Activated CD4-positive, alpha-beta T cell treated with anti-CD3 and anti-CD28 coated beads for 24 hours (primary cell): Measurements from ENCODE around the gene PM20D1.
A peak's percentile ranks its signal among the peaks of the same experiment; 100 is the strongest.

Experiments used
- DNase-seq, 2 donors: peaks; one replicate each; pipeline ENCODE4 v3.0.0-alpha.2; 2020; ENCODE audit warnings: low read depth in 2 of 2

PM20D1 gene

DNA sequence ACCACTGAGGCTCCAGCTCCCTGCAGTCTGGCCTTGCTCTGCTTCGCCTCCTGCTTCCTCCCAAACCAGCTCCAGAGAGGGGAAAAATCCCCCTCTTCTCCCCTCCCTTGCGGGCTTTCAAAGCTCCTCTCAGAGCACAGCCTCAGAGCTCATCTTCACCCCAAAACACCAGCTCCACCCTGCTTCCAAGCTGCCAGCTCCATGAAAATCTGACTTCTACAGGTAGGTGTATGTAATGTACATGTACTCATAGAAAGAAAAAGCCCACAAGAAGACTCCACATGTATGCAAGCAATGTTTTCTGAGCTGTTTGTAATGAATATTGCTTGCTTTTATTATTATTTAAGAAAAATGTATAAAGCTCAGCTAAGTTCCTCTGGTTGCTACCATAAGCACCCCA lies 45.3 kb downstream of the PM20D1 start:
- DNase-seq = no peak

DNA sequence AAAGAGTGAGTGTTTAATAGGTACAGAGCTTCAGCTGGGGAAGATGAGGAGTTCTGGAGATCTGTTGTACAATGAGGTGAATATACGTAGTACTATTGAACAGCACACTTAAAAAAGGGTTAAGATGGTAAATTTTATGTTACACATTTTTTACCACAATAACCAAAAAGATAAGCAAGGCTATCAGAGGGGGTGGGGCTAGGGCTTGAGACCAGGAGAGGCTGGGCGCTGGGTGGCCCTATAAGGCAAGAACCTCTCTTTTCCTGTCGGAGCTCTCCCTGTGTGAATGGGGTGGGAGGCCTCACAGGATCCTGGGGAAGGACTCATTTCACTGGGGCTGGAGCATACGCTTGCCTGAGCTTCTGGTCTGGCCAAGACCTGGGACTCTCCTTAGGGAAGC lies 45.9 kb downstream of the PM20D1 start:
- no peak for DNase-seq

GRCh38 chr1:205802060-205802459 lies 47.9 kb downstream of the PM20D1 start:
- no peak for DNase-seq

GRCh38 chr1:205800981-205801703 lies 48.8 kb downstream of the PM20D1 start:
- no peak for DNase-seq

GRCh38 chr1:205800427-205800826 lies 49.5 kb downstream of the PM20D1 start:
- DNase-seq = no peak

DNA sequence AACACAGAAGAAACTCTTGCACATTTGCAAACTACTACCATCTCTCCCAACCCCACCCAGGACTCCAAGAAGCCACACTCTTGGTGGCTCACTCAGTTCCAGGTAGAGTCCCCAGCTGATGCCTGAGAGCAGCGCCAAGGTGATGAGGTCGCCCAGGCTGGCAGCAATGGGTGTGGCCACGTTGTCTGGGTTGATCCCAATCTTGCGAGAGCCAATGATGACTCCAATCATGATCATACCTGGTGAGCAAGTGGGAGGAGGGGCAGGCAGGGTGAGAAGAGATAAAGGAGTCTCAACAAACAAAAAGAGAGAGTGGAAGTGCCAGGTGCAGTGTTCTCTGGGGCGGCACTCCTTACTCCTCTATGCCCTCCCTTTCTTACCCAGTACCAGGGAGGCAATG lies 51.4 kb downstream of the PM20D1 start:
- no peak for DNase-seq

DNA sequence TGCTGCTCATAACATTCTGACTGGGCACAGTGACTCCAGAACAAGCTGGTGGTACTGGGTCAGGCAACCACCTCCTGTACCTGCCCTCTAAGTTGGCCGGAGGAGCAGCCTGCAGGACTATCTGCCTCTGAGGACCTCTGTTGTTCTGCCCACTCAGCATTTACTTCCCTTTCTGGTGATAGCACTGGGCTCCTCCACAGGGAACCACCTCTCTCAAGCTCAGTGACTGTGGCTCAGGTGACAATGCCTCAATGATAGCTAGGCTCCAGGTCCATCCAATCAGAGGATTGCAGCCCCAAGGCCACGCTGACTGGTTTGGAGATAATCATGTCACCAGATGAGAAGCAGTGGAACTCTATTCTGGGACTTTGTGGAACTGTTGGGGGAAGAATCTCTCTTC lies 52.8 kb downstream of the PM20D1 start:
- no peak for DNase-seq

DNA sequence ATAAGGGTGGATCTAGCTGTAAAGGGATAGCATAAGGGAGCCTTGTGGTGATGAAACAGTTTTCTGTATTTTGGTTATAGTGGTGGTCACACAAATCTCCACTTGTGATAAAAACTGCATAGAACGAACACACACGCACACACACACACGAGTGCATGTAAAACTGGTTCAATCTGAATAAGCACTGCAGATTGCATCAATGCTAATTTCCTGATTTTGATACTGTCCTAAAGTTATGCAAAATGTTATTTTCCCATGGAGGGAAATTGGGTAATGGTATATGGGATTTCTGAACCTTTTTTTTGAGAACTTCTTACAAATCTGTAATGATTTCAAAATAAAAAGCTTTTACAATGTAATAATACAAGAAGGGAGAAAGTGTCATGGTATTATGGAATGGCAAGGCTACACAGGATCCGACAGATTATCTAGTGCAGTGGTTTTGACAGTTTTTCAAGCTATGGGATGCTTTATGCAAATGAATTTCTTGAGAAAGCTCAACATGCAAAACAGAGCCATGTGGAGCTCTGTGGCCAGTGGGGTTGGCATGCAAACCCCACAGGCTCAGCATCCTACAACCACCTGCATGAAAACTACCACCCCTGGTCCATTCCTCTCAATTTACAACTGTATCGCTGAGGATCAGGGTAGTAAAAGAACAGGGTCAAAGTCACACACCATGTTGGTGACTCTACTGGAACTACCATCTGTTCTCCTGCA lies 55.8 kb downstream of the PM20D1 start:
- no peak for DNase-seq

DNA sequence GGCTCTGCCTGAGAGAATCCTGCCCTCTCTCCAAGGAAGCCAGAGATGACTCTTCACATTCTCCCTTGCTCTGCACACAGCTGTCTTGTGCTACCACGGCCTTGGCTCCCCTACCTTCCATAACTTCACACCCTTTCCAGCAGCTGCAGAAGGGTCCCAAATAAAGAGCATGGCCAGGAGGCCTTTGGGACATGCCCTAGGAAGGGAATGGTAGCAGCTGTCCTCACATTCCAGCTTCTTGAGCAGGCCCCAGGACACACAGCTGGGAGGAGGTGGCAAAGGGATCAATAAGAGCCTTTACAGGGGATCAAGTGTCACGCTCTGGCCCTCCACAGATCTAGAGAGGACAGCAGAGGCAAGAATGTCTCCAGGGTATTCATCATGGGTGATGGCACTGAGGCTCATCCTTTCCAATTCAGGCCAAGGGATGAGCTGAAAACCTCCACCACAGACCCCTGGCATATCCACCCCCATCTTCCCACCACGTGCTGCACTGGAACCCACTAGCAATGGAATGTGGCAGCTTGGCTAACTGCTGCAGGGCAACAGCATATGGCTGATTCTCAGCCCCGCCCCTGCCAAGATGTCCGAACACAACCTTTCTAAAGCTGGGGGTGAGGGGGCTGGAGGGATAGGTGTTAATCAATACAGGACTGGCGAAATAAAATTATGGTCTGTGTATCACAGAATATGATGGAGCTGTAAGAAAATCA lies 56.8 kb downstream of the PM20D1 start:
- DNase-seq = no peak

GRCh38 chr1:205792481-205792881 lies 57.5 kb downstream of the PM20D1 start:
- no peak for DNase-seq

DNA sequence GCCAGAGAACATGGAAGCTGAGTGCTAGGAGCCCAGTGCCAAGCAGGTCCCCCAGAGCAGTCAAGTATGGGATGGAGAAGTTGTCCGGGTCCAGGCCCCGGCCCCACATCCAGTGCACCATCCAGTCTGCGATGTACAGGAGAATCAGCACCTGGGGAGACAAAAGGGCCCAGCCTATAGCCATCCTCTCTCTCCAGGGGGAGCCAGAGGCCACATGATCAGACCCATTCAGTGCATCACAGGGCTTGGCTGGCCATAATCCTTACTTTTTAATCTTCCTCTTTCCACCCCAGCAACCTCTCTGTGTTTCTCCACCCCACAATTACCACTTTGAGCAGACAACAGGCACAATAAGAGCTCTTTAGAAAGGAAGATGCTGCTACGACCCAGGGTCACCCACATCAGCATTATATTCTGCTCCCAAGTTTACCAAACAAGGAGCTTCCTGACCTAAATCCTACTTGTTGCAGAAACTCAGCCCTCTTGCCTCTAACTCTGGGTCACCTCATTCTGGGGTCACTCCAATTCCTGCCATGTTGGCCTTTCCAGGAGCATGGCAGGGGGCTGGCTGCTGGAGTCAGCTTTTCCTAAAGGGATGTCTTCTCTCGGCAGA lies 58.3 kb downstream of the PM20D1 start:
- peak in 1 of 2 donors; percentile 38 for DNase-seq

GRCh38 chr1:205787287-205787916 lies 62.5 kb downstream of the PM20D1 start:
- DNase-seq = no peak

GRCh38 chr1:205786601-205787000 lies 63.3 kb downstream of the PM20D1 start:
- DNase-seq = no peak

DNA sequence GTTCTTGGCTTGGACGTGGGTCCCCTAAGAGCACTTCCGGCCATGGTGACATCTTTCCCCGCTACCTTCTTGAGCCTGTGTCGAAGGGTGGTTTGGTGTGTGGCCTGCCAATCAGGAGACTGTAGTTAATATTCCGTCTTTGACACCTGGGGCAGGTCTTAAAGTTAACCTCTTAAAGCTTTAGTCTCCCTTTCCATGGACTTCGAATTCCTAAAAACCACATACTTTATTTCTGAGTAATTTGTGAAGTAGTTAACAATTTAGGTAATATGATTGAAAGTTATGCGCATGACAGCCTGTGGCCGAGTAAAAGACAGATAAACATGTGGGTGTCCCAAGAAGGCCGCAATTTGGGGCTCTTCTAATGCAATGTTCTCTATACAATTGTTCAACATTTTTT lies 64.5 kb downstream of the PM20D1 start:
- no peak for DNase-seq

DNA sequence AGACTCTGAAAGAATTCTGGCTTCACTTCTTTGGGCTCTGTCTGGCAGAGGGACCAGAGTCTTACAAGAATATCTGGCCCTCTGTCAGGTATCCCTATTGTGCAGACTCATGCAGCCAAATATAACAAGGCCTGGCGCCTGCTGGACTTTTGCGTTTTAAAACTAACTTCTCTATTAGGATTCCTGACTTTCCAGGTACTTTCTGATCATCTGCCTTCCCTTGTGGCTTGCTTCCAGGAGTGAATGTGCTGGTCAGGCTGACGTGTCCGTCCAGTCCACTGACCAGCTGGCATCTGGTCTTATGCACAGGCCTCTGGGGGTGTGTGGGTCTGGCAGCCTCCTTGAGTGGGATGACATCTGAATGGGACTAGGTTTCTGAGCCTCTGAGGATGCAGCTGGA lies 66.0 kb downstream of the PM20D1 start:
- DNase-seq = no peak

GRCh38 chr1:205783433-205783795 lies 66.5 kb downstream of the PM20D1 start:
- DNase-seq = no peak

DNA sequence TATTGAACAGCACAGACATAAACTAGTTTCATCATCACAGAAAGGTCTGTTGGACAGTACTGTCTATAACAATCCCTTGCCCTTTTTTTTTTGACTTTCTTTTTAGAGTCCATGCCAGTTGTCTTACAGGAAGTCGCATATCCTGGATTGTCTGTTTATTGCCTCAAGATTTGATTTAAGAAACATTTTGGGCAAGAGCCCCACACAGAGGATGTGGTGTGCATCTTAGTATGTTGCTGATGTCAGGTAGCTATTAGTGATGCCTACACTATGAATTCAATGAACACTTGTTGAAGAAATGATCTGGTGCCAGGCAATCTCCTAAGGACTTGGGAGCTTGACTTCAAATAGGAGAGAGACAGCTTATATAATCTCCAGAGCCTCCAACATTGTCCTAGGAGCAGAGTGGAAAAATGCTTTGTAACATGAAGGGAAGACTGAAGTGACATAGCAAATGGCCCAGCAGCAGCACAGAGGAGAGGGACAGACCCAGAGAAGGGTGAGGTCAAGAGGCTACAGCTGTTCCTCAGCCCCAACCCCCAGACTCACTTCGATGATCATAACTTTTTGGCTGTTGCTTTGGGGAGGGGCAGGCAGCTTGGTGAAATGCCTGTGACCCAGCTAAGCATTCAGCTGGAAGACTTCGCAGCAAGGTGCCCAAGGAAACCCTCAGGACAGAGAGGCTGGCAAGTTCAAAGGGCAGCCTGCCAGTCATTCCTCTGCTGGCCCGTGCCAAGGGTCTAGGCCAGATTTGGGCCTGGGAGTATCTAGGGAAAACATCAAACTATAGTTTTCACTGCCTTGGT lies 67.1 kb downstream of the PM20D1 start:
- no peak for DNase-seq

- DNase-seq = no peak
Observed at GRCh38 chr1:205780335-205780734, 69.6 kb downstream of the PM20D1 start.
